Neural cell (in vitro differentiated cells): Measurements from ENCODE around the gene PRDM11. TPM values are rescaled to one million over a fixed set of nuclear protein-coding genes. Genes with fewer than 3 reads are reported as not detected.

Experiments
- H2AFZ ChIP-seq: fragments of 200-600, 300-800 bp; sonication (generic), shearing (Covaris generic); 2 replicates; pipeline ENCODE4 v1.6.0; 2014; ENCODE audit warnings: low read depth, mild to moderate bottlenecking, antibody characterized with exemption, low read length, moderate library complexity
- H3F3A ChIP-seq: fragments of 200-600 bp; shearing (Covaris generic); 2 replicates; pipeline ENCODE4 v1.6.1; 2016; ENCODE audit warnings: mild to moderate bottlenecking, moderate library complexity, mixed read lengths, antibody characterized with exemption, low read length; ENCODE audit not compliant: insufficient read depth, poor library complexity, severe bottlenecking
- H3K27ac ChIP-seq: fragments of 200-600, 300-800 bp; sonication (generic), shearing (Covaris generic); 2 replicates; pipeline ENCODE4 v1.5.1; 2014; ENCODE audit warnings: mild to moderate bottlenecking, low read length, moderate library complexity
- H3K27me3 ChIP-seq: fragments of 300-800, 200-600 bp; sonication (generic), shearing (Covaris generic); 2 replicates; pipeline ENCODE4 v1.6.0; 2014; ENCODE audit warnings: mild to moderate bottlenecking, low read depth, low read length, moderate library complexity; ENCODE audit not compliant: insufficient read depth
- H3K36me3 ChIP-seq: fragments of 300-800, 200-600 bp; sonication (generic), shearing (Covaris generic); 2 replicates; pipeline ENCODE4 v1.5.1; 2014; ENCODE audit warnings: mild to moderate bottlenecking, antibody characterized with exemption, low read length, moderate library complexity; ENCODE audit not compliant: insufficient read depth
- H3K4me2 ChIP-seq: fragments of 300-800, 200-600 bp; sonication (generic), shearing (Covaris generic); 2 replicates; pipeline ENCODE4 v1.6.0; 2014; ENCODE audit warnings: mild to moderate bottlenecking, low read length
- H3K4me3 ChIP-seq: fragments of 300-800, 200-600 bp; sonication (generic), shearing (Covaris generic); 2 replicates; pipeline ENCODE4 v1.5.1; 2014; ENCODE audit warnings: mild to moderate bottlenecking, low read length, moderate library complexity
- H3K79me2 ChIP-seq: fragments of 200-600 bp; shearing (Covaris generic); replicated peaks from 2 replicates; pipeline ENCODE4 v1.6.0; 2014; ENCODE audit warnings: mild to moderate bottlenecking, low read length, moderate library complexity; ENCODE audit not compliant: insufficient read depth
- H3K9ac ChIP-seq: fragments of 300-800, 200-600 bp; sonication (generic), shearing (Covaris generic); 2 replicates; pipeline ENCODE4 v1.6.1; 2016; ENCODE audit warnings: mild to moderate bottlenecking, low read length, mixed read lengths
- H3K9me2 ChIP-seq: fragments of 200-600 bp; shearing (Covaris generic); 2 replicates; pipeline ENCODE4 v1.6.1; 2016; ENCODE audit warnings: mild to moderate bottlenecking, low read length, mixed read lengths; ENCODE audit not compliant: insufficient read depth
- H3K9me3 ChIP-seq: fragments of 200-600, 300-800 bp; sonication (generic), shearing (Covaris generic); 2 replicates; pipeline ENCODE4 v1.6.1; 2016; ENCODE audit warnings: mild to moderate bottlenecking, mixed run types, low read length, moderate library complexity, mixed read lengths
- H4K20me1 ChIP-seq: fragments of 200-600 bp; shearing (Covaris generic); 2 replicates; pipeline ENCODE4 v1.6.1; 2016; ENCODE audit warnings: mild to moderate bottlenecking, mixed run types; ENCODE audit not compliant: insufficient read depth
- CTCF ChIP-seq: fragments of 450-650 bp; IDR thresholded peaks from 2 replicates; pipeline ENCODE4 v1.5.1; 2014; ENCODE audit warnings: antibody characterized with exemption, mild to moderate bottlenecking, moderate library complexity; ENCODE audit not compliant: poor library complexity, severe bottlenecking
- EP300 ChIP-seq: fragments of 450-650 bp; conservative IDR thresholded peaks from 2 replicates; pipeline ENCODE4 v1.6.1; 2014; ENCODE audit warnings: antibody characterized with exemption, mild to moderate bottlenecking, moderate library complexity; ENCODE audit not compliant: poor library complexity, severe bottlenecking
- EZH2 ChIP-seq: fragments of 200-600, 300-800 bp; shearing (Covaris generic), sonication (generic); IDR thresholded peaks from 2 replicates; pipeline ENCODE4 v1.6.1; 2014; ENCODE audit warnings: antibody characterized with exemption, low read length, borderline replicate concordance, mild to moderate bottlenecking; ENCODE audit not compliant: insufficient read depth, poor library complexity, severe bottlenecking
- MXI1 ChIP-seq: fragments of 450-650 bp; conservative IDR thresholded peaks from 2 replicates; pipeline ENCODE4 v1.6.1; 2014; ENCODE audit warnings: antibody characterized with exemption, mild to moderate bottlenecking; ENCODE audit not compliant: poor library complexity, severe bottlenecking
- POLR2AphosphoS5 ChIP-seq: IDR thresholded peaks from 2 replicates; pipeline ENCODE4 v1.6.1; 2012
- RAD21 ChIP-seq: fragments of 450-650 bp; conservative IDR thresholded peaks from 2 replicates; pipeline ENCODE4 v1.6.1; 2014; ENCODE audit warnings: antibody characterized with exemption, mild to moderate bottlenecking, moderate library complexity
- REST ChIP-seq: IDR thresholded peaks from 2 replicates; pipeline ENCODE4 v1.6.1; 2012; ENCODE audit warnings: borderline replicate concordance
- SMC3 ChIP-seq: fragments of 450-650 bp; conservative IDR thresholded peaks from 2 replicates; pipeline ENCODE4 v1.6.1; 2014; ENCODE audit warnings: antibody characterized with exemption, mild to moderate bottlenecking, moderate library complexity; ENCODE audit not compliant: poor library complexity
- TAF1 ChIP-seq: IDR thresholded peaks from 2 replicates; pipeline ENCODE4 v1.6.1; 2012; ENCODE audit warnings: low read depth
- polyA plus RNA-seq: library from polyadenylated mRNA; depleted of rRNA; stranded (reverse); fragments of >200 nt; gene quantifications from 2 replicates; pipeline ENCODE4 v1.2.3, GENCODE V29; 2014

The PRDM11 gene
- polyA plus RNA-seq, 1 donor from 2014 or later, result 2.0 TPM

GRCh38 chr11:45227836-45228235, 81.4 kb downstream of the PRDM11 start:
- TF ChIP-seq POLR2AphosphoS5, result no peak
- TF ChIP-seq SMC3, result no peak
- no peak for TF ChIP-seq MXI1
- no peak for TF ChIP-seq CTCF
- no peak for TF ChIP-seq TAF1
- no peak for TF ChIP-seq REST
- no peak for TF ChIP-seq EZH2
- no peak for TF ChIP-seq RAD21
- TF ChIP-seq EP300, result no peak
- no peak overlapping the region for H3K9ac ChIP-seq
- peaks cover 15% of the 10 kb centered on the region for H3K36me3 ChIP-seq
- H3K9me2 ChIP-seq, result no peaks in the 10 kb centered on the region
- H3K4me3 ChIP-seq, result no peak overlapping the region
- H3K27ac ChIP-seq, result no peak overlapping the region
- H3F3A ChIP-seq, result no peaks in the 10 kb centered on the region
- H3K27me3 ChIP-seq, result no peaks in the 10 kb centered on the region
- no peaks in the 10 kb centered on the region for H4K20me1 ChIP-seq
- H3K9me3 ChIP-seq, result no peaks in the 10 kb centered on the region
- no peak overlapping the region for H2AFZ ChIP-seq
- no peak overlapping the region for H3K4me2 ChIP-seq
- H3K79me2 ChIP-seq, result no peaks in the 10 kb centered on the region

- peaks cover 15% of the 10 kb centered on the region for H3K36me3 ChIP-seq
- H3K9me3 ChIP-seq, result no peaks in the 10 kb centered on the region
These were observed 83.1 kb downstream of the PRDM11 start for GRCh38 chr11:45229401-45230020.

More at GRCh38 chr11:45229401-45230020, 83.1 kb downstream of the PRDM11 start:
- Histone ChIP-seq H3K9ac (no peak overlapping the region), H2AFZ (no peak overlapping the region), H3K4me2 (no peak overlapping the region), H3K9me2 (no peaks in the 10 kb centered on the region), H3K4me3 (no peak overlapping the region), H3K27ac (no peak overlapping the region), H3F3A (no peaks in the 10 kb centered on the region), H3K27me3 (no peaks in the 10 kb centered on the region), H3K79me2 (no peaks in the 10 kb centered on the region), H4K20me1 (no peaks in the 10 kb centered on the region)
- TF ChIP-seq EP300 (no peak), RAD21 (no peak), POLR2AphosphoS5 (no peak), CTCF (no peak), EZH2 (no peak), TAF1 (no peak), MXI1 (no peak), SMC3 (no peak)
